Measurements from ENCODE around the gene RAB37. TPM values are rescaled to one million over a fixed set of nuclear protein-coding genes. Genes with fewer than 3 reads are reported as not detected.

The RAB37 gene
- polyA plus RNA-seq, 6 donors from 2014 or later, result 49.2 to 85.5 (median 56.4) TPM

DNA sequence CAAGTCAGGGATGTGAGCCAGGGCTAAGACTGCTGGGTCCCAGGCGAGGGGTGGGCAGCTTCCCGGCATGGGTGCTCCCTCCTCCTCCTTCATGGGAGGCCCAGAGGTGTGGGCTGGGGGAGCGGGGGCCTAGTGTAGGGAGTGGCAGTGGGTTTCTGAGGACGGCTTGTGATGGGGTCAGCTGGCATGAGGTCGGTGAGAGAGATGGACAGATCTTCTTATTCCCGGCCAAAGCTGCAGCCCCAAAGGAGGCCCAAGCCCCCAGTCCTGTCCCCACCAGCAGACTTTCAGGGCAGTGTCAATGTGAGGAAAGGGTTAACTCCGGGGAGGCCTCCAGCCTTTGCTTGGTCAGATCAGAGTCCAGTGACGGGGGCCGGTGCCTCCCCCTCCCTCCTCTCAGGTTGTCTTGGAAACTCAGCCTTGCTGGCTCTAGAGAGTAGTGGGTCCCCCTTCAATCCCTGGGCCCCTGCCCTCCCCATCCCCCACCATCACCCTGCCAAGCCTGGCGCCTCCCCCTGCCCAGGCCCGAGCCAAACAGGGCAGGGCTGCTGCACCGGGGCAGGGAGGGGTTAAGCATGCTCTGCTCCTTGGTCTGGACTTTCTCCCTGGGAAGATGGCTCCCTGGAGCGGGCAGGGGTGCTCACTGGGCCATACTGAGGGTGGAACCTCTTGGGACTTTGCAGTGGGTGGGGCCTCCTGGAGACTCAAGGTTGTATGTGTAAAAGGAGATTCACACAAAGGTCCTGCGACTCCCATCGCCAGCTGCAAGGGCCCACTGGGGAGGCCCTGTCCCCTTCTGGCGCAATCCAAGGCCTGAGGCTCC, 26.7 kb downstream of the RAB37 start:
- Mint-ChIP-seq H3K27ac (no peak overlapping the region), H3K9me3 (no peaks in the 10 kb centered on the region), H3K4me3 (no peak overlapping the region), H3K27me3 (no peaks in the 10 kb centered on the region), H3K36me3 (peaks cover 0 to 6% of the 10 kb centered on the region in 2 donors), H3K4me1 (peaks cover 19 to 20% (median 20%) of the 10 kb centered on the region in 3 donors)
- ATAC-seq (ENCODE audit: low read depth in 2 of 2) (no peak), DNase-seq (no peak)

DNA sequence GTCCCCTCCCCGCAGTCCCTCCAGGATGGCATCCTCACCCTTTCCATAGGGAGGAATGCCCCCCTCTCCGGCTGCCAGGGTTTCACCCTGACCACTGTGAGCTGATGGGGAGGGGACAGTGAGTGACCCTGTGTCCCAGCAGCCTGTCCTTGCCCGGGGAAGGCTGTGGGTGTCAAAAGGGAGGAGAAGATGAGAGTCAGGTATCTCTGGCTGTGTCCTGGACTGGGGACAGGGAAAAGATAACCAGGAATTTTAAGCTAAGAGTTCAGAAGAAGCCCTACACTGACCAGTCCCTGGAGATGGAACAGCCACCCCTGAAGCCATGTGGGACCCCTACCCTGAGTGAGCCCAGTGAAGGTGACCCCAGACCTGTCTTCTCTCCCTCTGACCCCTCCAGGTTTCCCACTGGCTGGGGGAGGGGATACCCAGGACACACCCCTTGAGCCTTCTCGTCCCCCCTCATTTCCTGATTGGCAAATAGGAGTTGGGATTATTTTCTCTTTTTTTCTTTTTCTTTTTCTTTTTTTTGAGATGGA, 27.8 kb downstream of the RAB37 start:
- Mint-ChIP-seq H3K27ac (peak overlapping the region in 1 of 6 donors; percentile 26), H3K4me3 (no peak overlapping the region), H3K9me3 (no peaks in the 10 kb centered on the region), H3K4me1 (peaks cover 9 to 10% (median 9%) of the 10 kb centered on the region in 3 donors), H3K27me3 (no peaks in the 10 kb centered on the region), H3K36me3 (peaks cover 0 to 10% of the 10 kb centered on the region in 2 donors)
- DNase-seq, result no peak
- no peak for ATAC-seq (ENCODE audit: low read depth in 2 of 2)

GRCh38 chr17:74766413-74766812, 29.4 kb downstream of the RAB37 start:
- no peak overlapping the region for H3K27ac Mint-ChIP-seq
- DNase-seq (no peak), ATAC-seq (ENCODE audit: low read depth in 2 of 2) (no peak)
- no peaks in the 10 kb centered on the region for H3K27me3 Mint-ChIP-seq
- peaks cover 10 to 17% (median 10%) of the 10 kb centered on the region in 3 donors for H3K4me1 Mint-ChIP-seq
- no peak overlapping the region for H3K4me3 Mint-ChIP-seq
- H3K9me3 Mint-ChIP-seq, result no peaks in the 10 kb centered on the region
- peaks cover 0 to 10% of the 10 kb centered on the region in 2 donors for H3K36me3 Mint-ChIP-seq

DNA sequence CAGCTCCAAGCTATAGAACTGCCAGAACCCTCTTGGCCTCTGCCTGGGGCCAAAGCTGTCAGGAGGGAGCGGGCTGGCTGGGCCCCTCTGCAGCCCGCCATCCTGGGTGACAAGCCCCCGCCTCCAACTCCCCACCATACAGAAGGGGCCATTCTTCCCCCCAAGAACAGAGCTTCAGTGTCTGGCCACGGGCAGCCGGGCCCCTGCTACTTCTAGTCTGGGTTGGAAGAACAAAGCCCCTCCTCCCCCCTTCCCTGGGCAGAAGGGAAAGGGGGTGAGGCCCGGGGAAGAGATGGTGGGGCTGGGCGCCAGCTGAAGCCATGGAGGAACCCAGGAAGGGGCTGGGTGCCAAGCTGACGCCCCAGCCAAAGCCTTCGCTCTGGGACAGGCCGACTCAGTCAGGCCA, 30.1 kb downstream of the RAB37 start:
- H3K9me3 Mint-ChIP-seq, result no peaks in the 10 kb centered on the region
- ATAC-seq (ENCODE audit: low read depth in 2 of 2), result no peak
- no peak overlapping the region for H3K4me3 Mint-ChIP-seq
- DNase-seq, result no peak
- H3K4me1 Mint-ChIP-seq, result peaks cover 10 to 17% (median 10%) of the 10 kb centered on the region in 3 donors
- H3K36me3 Mint-ChIP-seq, result peaks cover 0 to 11% of the 10 kb centered on the region in 2 donors
- H3K27me3 Mint-ChIP-seq, result no peaks in the 10 kb centered on the region
- H3K27ac Mint-ChIP-seq, result no peak overlapping the region

GRCh38 chr17:74768069-74768762, 31.2 kb downstream of the RAB37 start:
- Mint-ChIP-seq H3K4me3 (no peak overlapping the region), H3K9me3 (no peaks in the 10 kb centered on the region), H3K4me1 (peaks cover 12 to 17% (median 16%) of the 10 kb centered on the region in 3 donors), H3K36me3 (peaks cover 0 to 21% of the 10 kb centered on the region in 2 donors), H3K27me3 (no peaks in the 10 kb centered on the region), H3K27ac (peak overlapping the region in 4 of 6 donors; percentile 37 to 75 (median 50))
- ATAC-seq (ENCODE audit: low read depth in 2 of 2), result no peak
- DNase-seq, result no peak

- DNase-seq (no peak), ATAC-seq (ENCODE audit: low read depth in 2 of 2) (no peak)
- H3K27me3 Mint-ChIP-seq, result no peaks in the 10 kb centered on the region
- H3K9me3 Mint-ChIP-seq, result no peaks in the 10 kb centered on the region
- peak overlapping the region in 2 of 6 donors; percentile 57 to 75 for H3K27ac Mint-ChIP-seq
- peaks cover 0 to 21% of the 10 kb centered on the region in 2 donors for H3K36me3 Mint-ChIP-seq
- no peak overlapping the region for H3K4me3 Mint-ChIP-seq
- peaks cover 15 to 17% (median 16%) of the 10 kb centered on the region in 3 donors for H3K4me1 Mint-ChIP-seq
Observed at GRCh38 chr17:74768763-74769114, 31.7 kb downstream of the RAB37 start.

- H3K27ac Mint-ChIP-seq, result peak overlapping the region in 1 of 6 donors; percentile 82
- no peaks in the 10 kb centered on the region for H3K27me3 Mint-ChIP-seq
- DNase-seq (no peak), ATAC-seq (ENCODE audit: low read depth in 2 of 2) (no peak)
- H3K9me3 Mint-ChIP-seq, result no peaks in the 10 kb centered on the region
- no peak overlapping the region for H3K4me3 Mint-ChIP-seq
- peaks cover 0 to 21% of the 10 kb centered on the region in 2 donors for H3K36me3 Mint-ChIP-seq
- H3K4me1 Mint-ChIP-seq, result peaks cover 16 to 17% (median 16%) of the 10 kb centered on the region in 3 donors
Observed at GRCh38 chr17:74769266-74769855, 32.3 kb downstream of the RAB37 start.

DNA sequence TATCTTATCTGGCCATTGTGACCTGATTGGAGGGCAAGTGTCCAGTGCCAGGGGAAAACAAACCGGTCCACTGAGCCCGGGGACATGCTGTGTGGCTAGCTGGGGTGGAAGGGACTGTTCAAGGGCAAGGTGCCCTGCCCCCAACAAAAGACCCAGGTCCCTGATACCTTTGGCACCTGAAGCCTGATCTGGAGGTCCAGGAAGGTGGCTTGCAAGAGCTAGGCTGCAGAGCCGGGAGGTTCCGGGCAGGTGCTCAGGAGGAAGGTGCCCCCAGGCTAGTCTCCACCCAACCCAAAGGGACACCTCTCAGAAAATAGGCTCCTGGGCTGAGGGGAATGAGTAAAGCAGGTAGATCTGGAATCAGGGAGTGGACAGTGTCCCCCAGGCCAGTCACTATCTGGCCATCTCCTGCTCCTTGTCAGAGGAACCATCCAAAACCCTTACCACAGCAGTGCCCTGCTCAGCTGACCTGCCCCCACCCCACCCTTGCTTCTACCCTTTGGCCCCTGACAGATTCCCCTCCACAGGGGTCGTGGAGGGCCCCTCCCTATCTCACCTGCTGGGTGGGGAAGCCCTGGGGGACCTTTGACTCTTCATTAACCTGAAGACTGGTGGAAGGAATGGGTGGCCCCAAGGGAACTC, 32.9 kb downstream of the RAB37 start:
- DNase-seq, result no peak
- no peak overlapping the region for H3K4me3 Mint-ChIP-seq
- H3K4me1 Mint-ChIP-seq, result peaks cover 16 to 17% (median 16%) of the 10 kb centered on the region in 3 donors
- H3K36me3 Mint-ChIP-seq, result peaks cover 0 to 21% of the 10 kb centered on the region in 2 donors
- ATAC-seq (ENCODE audit: low read depth in 2 of 2), result no peak
- H3K9me3 Mint-ChIP-seq, result no peaks in the 10 kb centered on the region
- H3K27ac Mint-ChIP-seq, result peak overlapping the region in 1 of 6 donors; percentile 89
- H3K27me3 Mint-ChIP-seq, result no peaks in the 10 kb centered on the region

DNA sequence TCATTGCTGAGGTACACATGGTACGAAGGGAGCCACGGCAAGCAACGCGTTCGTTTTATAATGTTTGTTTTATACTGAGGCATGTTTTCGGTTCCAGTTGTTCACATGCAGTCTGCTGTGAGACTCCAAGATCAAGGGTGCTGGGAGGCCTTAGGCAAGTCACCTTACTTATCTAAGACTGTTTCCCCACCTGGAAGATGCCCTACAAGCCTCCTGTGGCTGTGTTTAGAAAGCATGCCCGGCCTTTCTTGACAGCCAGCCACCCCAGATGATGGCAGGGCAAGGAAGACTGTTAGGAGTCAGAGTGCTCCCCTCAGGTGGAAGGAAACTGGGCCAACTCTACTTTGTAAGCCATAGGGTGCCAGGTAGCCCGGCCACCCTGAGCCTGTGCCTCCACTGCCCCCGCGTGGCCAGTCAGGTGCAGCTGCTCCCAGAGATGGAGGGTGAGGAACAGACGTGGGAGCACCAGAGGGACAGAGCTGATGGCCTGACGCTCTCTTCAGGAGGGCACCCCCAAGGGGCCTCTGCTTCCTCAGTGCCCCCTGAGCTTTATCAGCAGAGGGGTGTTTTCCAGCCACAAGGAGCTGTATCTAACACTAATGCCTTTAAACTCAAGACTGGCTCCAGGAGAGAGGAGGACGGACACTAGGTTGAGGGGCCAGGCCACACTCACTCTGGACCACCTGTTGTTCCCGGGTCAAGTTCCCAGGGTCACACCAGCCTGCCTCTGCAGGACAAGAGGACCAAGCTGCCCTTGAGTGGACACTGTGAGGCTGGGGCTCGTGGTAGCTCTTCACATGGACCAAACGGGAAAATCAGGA, 33.7 kb downstream of the RAB37 start:
- H3K36me3 Mint-ChIP-seq, result peaks cover 0 to 21% of the 10 kb centered on the region in 2 donors
- peaks cover 21 to 22% (median 22%) of the 10 kb centered on the region in 3 donors for H3K4me1 Mint-ChIP-seq
- no peaks in the 10 kb centered on the region for H3K9me3 Mint-ChIP-seq
- H3K4me3 Mint-ChIP-seq, result peak overlapping the region in 2 of 8 donors; percentile 53 to 81
- H3K27me3 Mint-ChIP-seq, result no peaks in the 10 kb centered on the region
- peak; percentile 66 for DNase-seq
- ATAC-seq (ENCODE audit: low read depth in 2 of 2), result peak; percentile 89 to 96
- H3K27ac Mint-ChIP-seq, result peak overlapping the region in 3 of 6 donors; percentile 11 to 89 (median 18)

GRCh38 chr17:74771319-74771914, 34.4 kb downstream of the RAB37 start:
- Mint-ChIP-seq H3K4me1 (peaks cover 26 to 29% (median 28%) of the 10 kb centered on the region in 3 donors), H3K4me3 (no peak overlapping the region), H3K36me3 (peaks cover 0 to 21% of the 10 kb centered on the region in 2 donors), H3K27ac (peak overlapping the region in 2 of 6 donors; percentile 18 to 42), H3K27me3 (no peaks in the 10 kb centered on the region), H3K9me3 (no peaks in the 10 kb centered on the region)
- ATAC-seq (ENCODE audit: low read depth in 2 of 2) (no peak), DNase-seq (no peak)

- Mint-ChIP-seq H3K27ac (no peak overlapping the region), H3K4me3 (peak overlapping the region in 1 of 8 donors; percentile 29), H3K27me3 (no peaks in the 10 kb centered on the region), H3K9me3 (no peaks in the 10 kb centered on the region), H3K36me3 (peaks cover 0 to 21% of the 10 kb centered on the region in 2 donors), H3K4me1 (peaks cover 29 to 35% (median 32%) of the 10 kb centered on the region in 3 donors)
- DNase-seq (no peak), ATAC-seq (ENCODE audit: low read depth in 2 of 2) (no peak)
Observed at GRCh38 chr17:74772053-74772452, 35.0 kb downstream of the RAB37 start.

DNA sequence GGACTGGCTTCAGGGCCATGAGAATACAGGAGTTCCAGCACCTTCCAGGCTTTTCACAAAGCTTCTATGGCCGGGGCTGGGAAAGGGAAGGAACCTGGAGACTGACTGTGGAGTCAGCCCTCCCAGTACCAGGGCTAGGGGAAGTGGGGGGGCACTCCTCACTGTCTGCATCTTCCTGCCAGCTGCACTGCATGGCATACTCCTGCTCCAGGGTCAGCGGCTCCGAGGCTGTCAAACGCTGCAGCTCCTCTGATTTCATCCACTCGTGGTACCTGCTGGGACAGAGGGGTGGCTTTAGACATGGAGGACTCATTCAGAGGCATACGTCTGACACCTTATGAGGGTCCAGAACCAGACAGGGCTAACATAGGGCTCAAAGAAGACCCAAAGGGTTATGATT, 36.4 kb downstream of the RAB37 start:
- H3K4me1 Mint-ChIP-seq, result peaks cover 28 to 43% (median 39%) of the 10 kb centered on the region in 3 donors

More for the DNA sequence above, 36.4 kb downstream of the RAB37 start:
- H3K36me3 Mint-ChIP-seq, result peaks cover 0 to 19% of the 10 kb centered on the region in 2 donors
- no peak for ATAC-seq (ENCODE audit: low read depth in 2 of 2)
- no peak overlapping the region for H3K27ac Mint-ChIP-seq
- H3K9me3 Mint-ChIP-seq, result no peaks in the 10 kb centered on the region
- H3K27me3 Mint-ChIP-seq, result no peaks in the 10 kb centered on the region
- H3K4me3 Mint-ChIP-seq, result peak overlapping the region in 4 of 8 donors; percentile 30 to 84 (median 50)
- DNase-seq, result no peak

Measured in naive B cell (primary cell).